DOHH2 (cell line): ENCODE results near the gene CR2.

Experiments used
- EZH2phosphoT487 ChIP-seq: fragments of 200-600 bp; sonication (generic); IDR thresholded peaks from 2 replicates; pipeline ENCODE4 v1.6.1; 2017; ENCODE audit warnings: borderline replicate concordance, mild to moderate bottlenecking, antibody characterized with exemption, low read length, moderate library complexity, mixed read lengths
- TF ChIP-seq, protein P1 (sequence below): fragments of 200-600 bp; sonication (generic); IDR thresholded peaks from one replicate; pipeline ENCODE4 v1.5.1; 2014; ENCODE audit warnings: antibody characterized with exemption, mild to moderate bottlenecking, low read depth, low read length; ENCODE audit not compliant: poor library complexity, severe bottlenecking

- TF ChIP-seq, protein P1, sequence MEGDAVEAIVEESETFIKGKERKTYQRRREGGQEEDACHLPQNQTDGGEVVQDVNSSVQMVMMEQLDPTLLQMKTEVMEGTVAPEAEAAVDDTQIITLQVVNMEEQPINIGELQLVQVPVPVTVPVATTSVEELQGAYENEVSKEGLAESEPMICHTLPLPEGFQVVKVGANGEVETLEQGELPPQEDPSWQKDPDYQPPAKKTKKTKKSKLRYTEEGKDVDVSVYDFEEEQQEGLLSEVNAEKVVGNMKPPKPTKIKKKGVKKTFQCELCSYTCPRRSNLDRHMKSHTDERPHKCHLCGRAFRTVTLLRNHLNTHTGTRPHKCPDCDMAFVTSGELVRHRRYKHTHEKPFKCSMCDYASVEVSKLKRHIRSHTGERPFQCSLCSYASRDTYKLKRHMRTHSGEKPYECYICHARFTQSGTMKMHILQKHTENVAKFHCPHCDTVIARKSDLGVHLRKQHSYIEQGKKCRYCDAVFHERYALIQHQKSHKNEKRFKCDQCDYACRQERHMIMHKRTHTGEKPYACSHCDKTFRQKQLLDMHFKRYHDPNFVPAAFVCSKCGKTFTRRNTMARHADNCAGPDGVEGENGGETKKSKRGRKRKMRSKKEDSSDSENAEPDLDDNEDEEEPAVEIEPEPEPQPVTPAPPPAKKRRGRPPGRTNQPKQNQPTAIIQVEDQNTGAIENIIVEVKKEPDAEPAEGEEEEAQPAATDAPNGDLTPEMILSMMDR = no peak
- no peak for TF ChIP-seq EZH2phosphoT487
These were observed 30.4 kb upstream of the CR2 start for GRCh38 chr1:207423560-207424292.
